ENCODE results near the gene BTN1A1. TPM values are rescaled to one million over a fixed set of nuclear protein-coding genes. Genes with fewer than 3 reads are reported as not detected.

The BTN1A1 gene, protein sequence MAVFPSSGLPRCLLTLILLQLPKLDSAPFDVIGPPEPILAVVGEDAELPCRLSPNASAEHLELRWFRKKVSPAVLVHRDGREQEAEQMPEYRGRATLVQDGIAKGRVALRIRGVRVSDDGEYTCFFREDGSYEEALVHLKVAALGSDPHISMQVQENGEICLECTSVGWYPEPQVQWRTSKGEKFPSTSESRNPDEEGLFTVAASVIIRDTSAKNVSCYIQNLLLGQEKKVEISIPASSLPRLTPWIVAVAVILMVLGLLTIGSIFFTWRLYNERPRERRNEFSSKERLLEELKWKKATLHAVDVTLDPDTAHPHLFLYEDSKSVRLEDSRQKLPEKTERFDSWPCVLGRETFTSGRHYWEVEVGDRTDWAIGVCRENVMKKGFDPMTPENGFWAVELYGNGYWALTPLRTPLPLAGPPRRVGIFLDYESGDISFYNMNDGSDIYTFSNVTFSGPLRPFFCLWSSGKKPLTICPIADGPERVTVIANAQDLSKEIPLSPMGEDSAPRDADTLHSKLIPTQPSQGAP
- 0.04 TPM for total RNA-seq (2013)
- not detected for polyA plus RNA-seq
- not detected in 2 replicates for polyA minus RNA-seq
- 0 to 0.75 (median 0.07) reads per million in 11 experiments for total RNA-seq

DNA sequence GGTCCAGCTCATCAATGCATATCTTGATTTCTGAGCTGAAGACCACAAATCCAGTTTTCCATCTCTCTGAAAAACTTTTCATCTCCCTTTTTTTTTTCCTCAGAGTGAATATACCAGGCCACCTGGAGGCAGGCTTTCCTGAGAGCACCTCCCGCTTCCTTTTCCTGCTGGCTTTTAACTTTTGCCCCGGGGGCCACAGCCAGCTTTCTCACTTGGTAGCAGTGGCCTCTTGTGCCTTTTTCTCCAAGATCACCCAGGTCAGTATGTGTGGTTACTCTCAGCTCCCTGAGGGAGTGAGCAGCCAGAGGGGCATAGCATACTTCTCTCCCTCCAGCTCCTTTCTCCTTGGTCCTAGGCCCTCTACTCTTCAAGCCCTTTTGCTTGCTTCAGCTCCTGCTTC lies at the start of gene BTN1A1:
BTN1A1 (plus strand) TSS at position 202 of the 400 bp plus-strand sequence. CDS start 984 bp downstream, outside the sequence.
- peaks cover 0 to 4% of the 10 kb centered on the region in 2 donors for H3K9me3 ChIP-seq (replicated peaks in 1 of 2; ENCODE audit: control insufficient read depth in 1 of 2, insufficient read depth in 1 of 2, low read length in 2 of 2)
- no peaks in the 10 kb centered on the region for H4K20me1 ChIP-seq (ENCODE audit: insufficient read depth, low read length)
- Mint-ChIP-seq H3K4me3 (peak within 1 kb of the TSS; percentile 77 to 95), H3K4me1 (peaks cover 22% of the 10 kb centered on the region), H3K27me3 (ENCODE audit: low read depth in 3 of 3) (peaks cover 34 to 48% (median 39%) of the 10 kb centered on the region in 3 donors), H3K36me3 (peaks cover 4 to 8% of the 10 kb centered on the region in 2 donors), H3K9me3 (peaks cover 0 to 12% (median 7%) of the 10 kb centered on the region in 7 donors), H3K27ac (peak within 1 kb of the TSS in 1 of 7 donors; percentile 6)
- no peak within 1 kb of the TSS for H3K27ac ChIP-seq (ENCODE audit: low read depth in 1 of 2, low read length in 2 of 2)
- WGBS (ENCODE audit: insufficient coverage) = 80% methylated on average over 1 of the region's 2 CpGs
- TF ChIP-seq, protein P1, sequence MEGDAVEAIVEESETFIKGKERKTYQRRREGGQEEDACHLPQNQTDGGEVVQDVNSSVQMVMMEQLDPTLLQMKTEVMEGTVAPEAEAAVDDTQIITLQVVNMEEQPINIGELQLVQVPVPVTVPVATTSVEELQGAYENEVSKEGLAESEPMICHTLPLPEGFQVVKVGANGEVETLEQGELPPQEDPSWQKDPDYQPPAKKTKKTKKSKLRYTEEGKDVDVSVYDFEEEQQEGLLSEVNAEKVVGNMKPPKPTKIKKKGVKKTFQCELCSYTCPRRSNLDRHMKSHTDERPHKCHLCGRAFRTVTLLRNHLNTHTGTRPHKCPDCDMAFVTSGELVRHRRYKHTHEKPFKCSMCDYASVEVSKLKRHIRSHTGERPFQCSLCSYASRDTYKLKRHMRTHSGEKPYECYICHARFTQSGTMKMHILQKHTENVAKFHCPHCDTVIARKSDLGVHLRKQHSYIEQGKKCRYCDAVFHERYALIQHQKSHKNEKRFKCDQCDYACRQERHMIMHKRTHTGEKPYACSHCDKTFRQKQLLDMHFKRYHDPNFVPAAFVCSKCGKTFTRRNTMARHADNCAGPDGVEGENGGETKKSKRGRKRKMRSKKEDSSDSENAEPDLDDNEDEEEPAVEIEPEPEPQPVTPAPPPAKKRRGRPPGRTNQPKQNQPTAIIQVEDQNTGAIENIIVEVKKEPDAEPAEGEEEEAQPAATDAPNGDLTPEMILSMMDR (IDR thresholded peaks at IDR 0.05) = no peak
- H2AFZ ChIP-seq (ENCODE audit: insufficient read depth, low read depth, low read length, poor library complexity, severe bottlenecking) = no peak within 1 kb of the TSS
- peaks cover 28 to 46% of the 10 kb centered on the region in 2 donors for H3K27me3 ChIP-seq (ENCODE audit: control insufficient read depth in 2 of 2, insufficient read depth in 2 of 2, low read length in 2 of 2)
- peak within 1 kb of the TSS; percentile 80 for H3K4me2 ChIP-seq (replicated peaks; ENCODE audit: extremely low read depth, low read length, poor library complexity, severe bottlenecking)
- no peaks in the 10 kb centered on the region for H3K79me2 ChIP-seq (ENCODE audit: insufficient read depth, low read length)
- H3K4me1 ChIP-seq (ENCODE audit: control insufficient read depth in 1 of 2, insufficient read depth in 2 of 2, low read length in 2 of 2) = peaks cover 17 to 19% of the 10 kb centered on the region in 2 donors
- no peak within 1 kb of the TSS for H3K9ac ChIP-seq (ENCODE audit: insufficient read depth, low read length, poor library complexity, severe bottlenecking)
- no peak within 1 kb of the TSS for H3K4me3 ChIP-seq (replicated peaks in 1 of 3; ENCODE audit: low read depth in 2 of 3, low read length in 3 of 3)
- no peaks in the 10 kb centered on the region for H3K36me3 ChIP-seq (replicated peaks in 1 of 2; ENCODE audit: control insufficient read depth in 1 of 2, insufficient read depth in 2 of 2, low read length in 2 of 2)
- intact Hi-C loops (cut with micrococcal nuclease) = no loop called here
- no peak for DNase-seq

DNA sequence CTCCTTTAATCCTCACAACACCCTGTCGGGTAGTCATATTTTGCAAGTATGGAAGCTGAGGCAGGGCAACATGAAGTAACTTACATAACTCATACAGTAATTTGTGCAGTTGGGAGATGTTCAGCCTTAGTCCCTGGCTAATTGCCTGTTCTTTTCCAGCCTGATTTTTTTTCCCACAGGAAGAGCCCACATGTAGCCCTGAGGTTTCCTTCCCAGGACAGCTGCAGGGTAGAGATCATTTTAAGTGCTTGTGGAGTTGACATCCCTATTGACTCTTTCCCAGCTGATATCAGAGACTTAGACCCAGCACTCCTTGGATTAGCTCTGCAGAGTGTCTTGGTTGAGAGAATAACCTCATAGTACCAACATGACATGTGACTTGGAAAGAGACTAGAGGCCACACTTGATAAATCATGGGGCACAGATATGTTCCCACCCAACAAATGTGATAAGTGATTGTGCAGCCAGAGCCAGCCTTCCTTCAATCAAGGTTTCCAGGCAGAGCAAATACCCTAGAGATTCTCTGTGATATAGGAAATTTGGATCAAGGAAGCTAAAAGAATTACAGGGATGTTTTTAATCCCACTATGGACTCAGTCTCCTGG lies 47.4 kb upstream of the BTN1A1 start:
- no peaks in the 10 kb centered on the region for H4K20me1 ChIP-seq (ENCODE audit: insufficient read depth, low read length)
- H3K36me3 ChIP-seq (replicated peaks in 1 of 2; ENCODE audit: control insufficient read depth in 1 of 2, insufficient read depth in 2 of 2, low read length in 2 of 2) = peaks cover 30 to 46% of the 10 kb centered on the region in 2 donors
- H3K36me3 Mint-ChIP-seq = peaks cover 43 to 47% of the 10 kb centered on the region in 2 donors
- no peak overlapping the region for H3K4me3 ChIP-seq (replicated peaks in 1 of 3; ENCODE audit: low read depth in 2 of 3, low read length in 3 of 3)
- intact Hi-C loops (cut with micrococcal nuclease) = no loop called here
- no peak overlapping the region for H3K9ac ChIP-seq (ENCODE audit: insufficient read depth, low read length, poor library complexity, severe bottlenecking)
- H3K4me2 ChIP-seq (replicated peaks; ENCODE audit: extremely low read depth, low read length, poor library complexity, severe bottlenecking) = no peak overlapping the region
- no peaks in the 10 kb centered on the region for H3K9me3 ChIP-seq (replicated peaks in 1 of 2; ENCODE audit: control insufficient read depth in 1 of 2, insufficient read depth in 1 of 2, low read length in 2 of 2)
- no peak overlapping the region for H3K27ac ChIP-seq (ENCODE audit: low read depth in 1 of 2, low read length in 2 of 2)
- no CpG with 5 or more reads among the region's 1 CpG for WGBS (ENCODE audit: insufficient coverage)
- peaks cover 3% of the 10 kb centered on the region for H3K79me2 ChIP-seq (ENCODE audit: insufficient read depth, low read length)
- H3K4me1 ChIP-seq (ENCODE audit: control insufficient read depth in 1 of 2, insufficient read depth in 2 of 2, low read length in 2 of 2) = peaks cover 19 to 30% of the 10 kb centered on the region in 2 donors
- peaks cover 29% of the 10 kb centered on the region for H3K4me1 Mint-ChIP-seq
- no peak overlapping the region for H2AFZ ChIP-seq (ENCODE audit: insufficient read depth, low read depth, low read length, poor library complexity, severe bottlenecking)
- no peaks in the 10 kb centered on the region for H3K27me3 ChIP-seq (ENCODE audit: control insufficient read depth in 2 of 2, insufficient read depth in 2 of 2, low read length in 2 of 2)
- peaks cover 0 to 2% (median 0%) of the 10 kb centered on the region in 3 donors for H3K27me3 Mint-ChIP-seq (ENCODE audit: low read depth in 3 of 3)
- no peak overlapping the region for H3K27ac Mint-ChIP-seq
- H3K9me3 Mint-ChIP-seq = no peaks in the 10 kb centered on the region
- TF ChIP-seq, protein P1 (IDR thresholded peaks at IDR 0.05) = no peak
- no peak overlapping the region for H3K4me3 Mint-ChIP-seq
- DNase-seq = no peak

Measured in CD14-positive monocyte (primary cell).